Stimulated activated CD4-positive, alpha-beta T cell treated with anti-CD3 and anti-CD28 coated beads, Interleukin-15, amount 100 ng/mL, for 24 hours (primary cell): ENCODE data around the gene SULT4A1.
A peak's percentile ranks its signal among the peaks of the same experiment; 100 is the strongest.
"Not testable (repeated sequence)": the region's sequence is repeated elsewhere in the genome, so short reads cannot be mapped to it uniquely, and the experiment has no call there.

ENCODE experiments used
- DNase-seq: peaks from one replicate; pipeline ENCODE4 v3.0.0-alpha.2; 2020

Gene SULT4A1

DNA sequence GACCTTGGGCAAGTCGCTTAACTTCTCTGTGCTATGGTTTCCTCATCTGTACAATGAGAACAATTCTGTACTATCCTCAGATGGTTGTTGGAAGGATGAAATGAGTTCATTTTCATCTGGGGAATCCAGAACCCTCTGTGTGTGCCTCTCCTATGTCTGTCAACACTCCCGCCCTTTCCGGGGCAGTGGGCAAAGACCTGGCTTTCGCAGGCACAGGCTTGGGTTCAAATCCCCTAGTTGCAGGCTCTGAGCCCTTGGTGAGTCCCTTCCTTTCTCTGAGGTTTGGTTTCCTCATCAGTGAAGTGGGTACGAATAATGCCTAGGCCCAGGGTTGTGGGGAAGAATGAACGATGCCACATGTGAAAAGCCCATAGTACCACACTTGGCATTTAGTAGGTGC, 23.5 kb upstream of the SULT4A1 start:
- no peak for DNase-seq

DNA sequence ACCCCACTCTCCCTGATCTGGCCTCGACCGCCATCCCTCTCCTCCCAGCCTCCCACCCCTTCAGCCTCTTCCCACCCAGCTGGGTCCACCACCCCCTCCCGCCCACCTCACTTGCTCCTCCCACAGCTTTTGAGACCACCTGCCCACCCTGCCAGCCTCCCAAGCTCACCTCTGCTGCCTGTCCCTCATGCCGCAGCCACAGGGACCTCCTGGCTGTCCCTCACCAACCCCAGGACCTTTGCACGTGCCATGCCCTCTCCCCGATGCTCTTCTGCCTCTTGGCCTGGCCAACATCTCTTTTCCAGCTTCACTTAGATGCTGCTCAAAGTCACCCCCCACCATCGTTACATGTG, 23.0 kb upstream of the SULT4A1 start:
- no peak for DNase-seq

- DNase-seq: peak; percentile 76
Measured at GRCh38 chr22:43884600-43885318, 22.4 kb upstream of the SULT4A1 start.

GRCh38 chr22:43883719-43884415, 21.6 kb upstream of the SULT4A1 start:
- no peak for DNase-seq

GRCh38 chr22:43883012-43883661, 20.8 kb upstream of the SULT4A1 start:
- DNase-seq: peak; percentile 67

DNA sequence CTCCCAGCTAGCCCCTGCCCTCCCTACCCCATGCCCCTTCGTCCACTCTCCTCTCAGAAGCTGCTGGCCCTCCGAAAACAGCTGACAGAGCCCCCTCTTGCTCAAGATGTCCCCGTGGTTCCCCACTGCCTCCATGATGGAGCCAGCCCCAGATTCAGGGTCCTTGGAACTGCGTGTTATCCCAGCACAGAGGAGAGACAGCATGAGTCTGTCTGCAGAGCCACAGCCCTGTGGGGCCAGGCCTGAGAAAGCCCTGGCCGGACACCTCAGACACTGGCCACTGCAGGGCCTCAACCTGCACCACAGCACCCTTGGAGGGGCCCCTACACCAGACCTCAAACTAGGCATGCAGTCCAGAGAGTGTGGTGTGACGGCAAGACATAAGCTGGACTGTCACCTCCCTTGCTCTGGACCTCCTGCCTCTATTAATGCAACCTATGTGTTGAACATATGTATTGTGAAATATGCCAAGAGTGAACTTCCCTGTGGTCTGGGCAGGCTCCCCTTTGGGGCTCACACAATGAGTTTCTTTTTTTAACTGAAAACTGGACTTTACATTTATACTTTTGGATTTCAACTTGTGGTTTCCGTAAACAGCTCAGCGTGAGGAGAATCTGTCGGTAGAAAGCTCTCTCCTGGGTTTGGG, 19.9 kb upstream of the SULT4A1 start:
- no peak for DNase-seq

- DNase-seq: no peak
Measured at GRCh38 chr22:43881091-43882061, 19.1 kb upstream of the SULT4A1 start.

GRCh38 chr22:43880541-43880991, 18.3 kb upstream of the SULT4A1 start:
- DNase-seq: no peak

DNA sequence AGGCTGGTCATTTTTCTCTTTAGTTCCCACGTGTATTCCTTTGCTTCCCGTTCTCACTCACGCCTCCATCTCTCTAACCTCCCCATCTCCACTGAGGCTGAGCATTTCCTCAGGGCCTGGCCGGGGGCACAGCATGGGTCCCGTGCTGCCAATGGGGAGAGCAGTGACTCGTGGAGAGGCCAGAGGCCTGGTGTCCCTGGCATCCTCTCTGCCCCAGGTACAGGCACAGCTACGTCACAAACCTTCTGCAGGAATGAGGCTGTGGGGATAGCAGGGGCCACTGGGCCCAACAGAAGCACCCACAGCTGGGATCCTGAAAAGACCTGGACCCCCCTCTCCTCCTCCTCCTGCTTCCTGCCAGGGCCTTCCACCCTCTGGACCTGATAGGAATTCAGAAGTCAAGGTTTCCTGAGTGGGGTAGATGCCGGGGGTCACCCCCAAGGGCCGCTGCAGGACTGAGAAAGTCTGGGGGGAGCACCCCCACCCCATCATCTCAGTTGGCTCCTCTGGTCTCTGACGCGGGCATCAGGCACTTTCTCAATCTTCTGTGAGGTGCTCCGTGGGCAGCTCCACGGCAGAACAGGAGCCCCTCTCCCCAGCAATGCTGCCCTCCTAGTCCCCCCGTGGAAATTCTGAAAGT, 17.7 kb upstream of the SULT4A1 start:
- no peak for DNase-seq

- DNase-seq: no peak
Measured at GRCh38 chr22:43878831-43879550, 16.7 kb upstream of the SULT4A1 start.

- DNase-seq: no peak
Measured at GRCh38 chr22:43878079-43878795, 15.9 kb upstream of the SULT4A1 start.

DNA sequence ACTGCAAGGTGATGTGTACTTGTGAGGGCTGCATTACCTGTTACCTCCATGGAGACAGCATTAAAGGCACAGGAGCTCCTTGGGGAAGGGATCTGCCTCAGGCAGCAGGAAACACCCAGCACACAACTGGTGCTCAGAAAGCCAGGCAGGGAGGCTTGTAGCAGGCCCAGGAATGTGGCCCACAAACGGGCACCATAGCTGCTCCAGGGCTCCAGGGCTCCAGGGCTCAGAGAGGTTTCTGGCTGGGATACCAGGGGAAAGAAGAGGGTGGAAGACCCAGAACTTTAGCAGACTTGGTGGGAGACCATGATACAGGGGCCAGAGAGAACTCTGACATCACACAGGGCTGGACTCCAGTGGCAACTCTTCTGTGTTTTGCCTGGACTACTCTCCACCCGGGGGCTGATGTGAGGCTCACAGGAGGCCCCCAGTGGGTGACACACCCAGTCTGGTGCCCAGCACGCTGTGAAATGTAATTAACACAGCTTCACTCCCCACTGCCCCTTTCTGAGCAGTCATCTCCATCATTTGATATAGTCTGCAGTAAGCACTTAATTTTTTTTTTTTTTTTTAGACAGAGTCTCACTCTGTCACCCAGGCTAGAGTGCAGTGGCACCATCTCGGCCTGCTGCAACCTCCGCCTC, 14.7 kb upstream of the SULT4A1 start:
- DNase-seq: no peak

DNA sequence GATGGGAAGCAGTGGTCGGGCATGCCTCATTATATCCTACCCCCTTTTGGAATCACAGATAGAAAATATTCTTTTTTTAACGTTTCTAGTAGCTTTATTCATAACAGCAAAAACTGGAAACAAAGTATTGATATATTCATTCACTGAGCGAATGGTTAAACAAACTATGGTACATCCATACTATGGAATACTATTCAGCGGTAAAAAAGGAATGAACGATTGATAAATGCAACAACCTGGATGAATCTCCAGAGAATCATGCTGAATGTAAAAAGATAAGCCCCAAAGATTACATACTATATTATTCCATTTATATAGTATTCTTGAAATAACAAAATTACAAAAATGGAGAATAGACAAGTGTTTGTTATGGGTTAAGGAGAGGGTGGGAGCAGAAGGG, 7.5 kb upstream of the SULT4A1 start:
- DNase-seq: no peak

GRCh38 chr22:43869001-43869400, 6.7 kb upstream of the SULT4A1 start:
- not testable (repeated sequence) for DNase-seq

GRCh38 chr22:43867839-43868635, 5.7 kb upstream of the SULT4A1 start:
- DNase-seq: peak; percentile 29

GRCh38 chr22:43862882-43863202, 529 bp upstream of the SULT4A1 start:
- DNase-seq: no peak

- no peak for DNase-seq
Measured at GRCh38 chr22:43861529-43861928, 784 bp downstream of the SULT4A1 start.

- no peak for DNase-seq
Measured at GRCh38 chr22:43860831-43861230, 1.5 kb downstream of the SULT4A1 start.

DNA sequence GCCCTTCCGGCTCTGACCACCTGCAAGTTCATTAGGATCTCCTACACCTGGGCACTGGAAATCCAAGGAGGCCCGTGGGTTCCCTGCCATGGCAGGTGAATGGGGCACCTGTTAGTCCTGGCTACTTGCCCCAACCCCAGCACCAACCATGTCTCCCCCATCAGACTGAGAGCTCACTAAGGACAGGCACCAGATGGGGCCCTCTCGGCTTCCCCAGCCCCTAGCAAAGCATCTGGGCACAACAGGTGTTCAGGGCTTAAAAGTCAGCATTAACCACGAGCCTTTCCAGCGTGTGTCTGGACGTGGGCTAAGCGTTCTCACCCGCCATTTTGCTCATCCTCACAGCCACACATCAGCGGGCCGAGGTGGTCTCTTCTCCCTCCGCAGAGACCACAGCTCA, 2.2 kb downstream of the SULT4A1 start:
- DNase-seq: no peak
